GM19193 (cell line): ENCODE data around the gene PDZK1IP1.

Experiments used
- POLR2A ChIP-seq: IDR thresholded peaks from 4 replicates; pipeline ENCODE4 v1.6.1; 2011; ENCODE audit not compliant: insufficient read depth, insufficient read length; ENCODE audit errors: extremely low read depth

PDZK1IP1 gene

GRCh38 chr1:47211796-47212269 lies 22.0 kb upstream of the PDZK1IP1 start:
- TF ChIP-seq POLR2A = no peak

DNA sequence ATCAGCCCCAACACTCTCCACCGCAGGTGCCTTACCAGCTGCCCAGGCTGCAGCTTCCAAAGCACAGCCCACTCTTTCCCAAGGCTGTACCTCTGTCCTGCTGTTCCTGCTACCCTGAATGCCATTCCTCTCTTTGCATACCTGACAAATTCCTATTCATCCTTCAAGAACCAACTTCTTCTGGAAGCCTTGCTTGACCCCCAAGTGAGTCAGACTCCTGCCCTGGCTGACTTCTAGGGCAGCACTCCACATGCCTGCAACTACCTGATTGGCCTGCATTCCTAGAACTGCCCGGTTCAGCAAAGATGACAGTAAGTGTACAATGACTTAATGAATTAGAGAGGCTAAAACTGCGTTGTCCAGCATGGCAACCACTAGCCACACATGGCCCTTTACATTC lies 20.8 kb upstream of the PDZK1IP1 start:
- TF ChIP-seq POLR2A = no peak

GRCh38 chr1:47209725-47210325 lies 20.0 kb upstream of the PDZK1IP1 start:
- no peak for TF ChIP-seq POLR2A

DNA sequence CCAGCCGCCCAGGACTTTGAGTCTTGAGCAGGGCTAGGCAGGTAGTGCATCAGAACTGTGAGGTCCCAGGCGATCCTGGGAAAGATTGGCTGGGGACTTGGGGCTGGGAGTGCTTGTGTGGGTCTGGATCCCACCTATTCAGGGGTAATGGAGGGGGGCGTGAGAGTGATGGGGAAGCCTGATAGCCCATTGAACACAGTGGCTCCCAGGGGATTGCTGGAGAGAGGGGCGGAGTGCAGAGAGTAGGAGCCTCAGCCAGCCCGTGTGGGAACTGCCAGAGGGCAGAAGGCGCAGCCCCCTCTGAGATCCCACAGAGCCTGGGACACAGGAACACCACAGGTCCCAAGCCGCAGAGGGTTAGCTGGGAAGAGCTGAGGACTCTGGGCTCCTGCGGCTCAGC lies 19.3 kb upstream of the PDZK1IP1 start:
- TF ChIP-seq POLR2A = no peak

DNA sequence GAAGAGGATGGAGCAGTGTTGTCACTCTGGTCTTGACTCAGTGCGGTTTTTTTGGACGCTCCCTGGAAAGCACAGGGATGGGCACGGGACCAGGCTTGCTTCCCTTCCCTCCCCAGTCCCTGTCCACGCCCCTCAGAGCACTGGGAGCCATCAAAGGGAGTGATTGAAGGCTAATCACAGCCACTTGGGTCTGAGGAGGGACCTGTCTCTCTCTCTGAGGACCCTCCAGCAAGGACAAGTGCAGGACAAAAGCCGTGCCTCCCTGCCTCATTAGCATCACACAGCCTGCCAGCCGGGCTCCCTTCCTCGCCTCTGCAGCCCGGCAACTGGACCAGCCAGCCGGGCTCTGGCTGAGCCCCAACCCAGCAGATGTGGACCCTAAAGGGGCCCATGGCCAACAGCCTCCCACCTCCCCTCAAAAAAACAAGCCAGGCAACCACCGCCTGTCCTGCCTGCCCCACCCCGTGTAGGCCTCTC lies 18.6 kb upstream of the PDZK1IP1 start:
- TF ChIP-seq POLR2A = no peak

GRCh38 chr1:47207803-47208373 lies 18.1 kb upstream of the PDZK1IP1 start:
- no peak for TF ChIP-seq POLR2A

- no peak for TF ChIP-seq POLR2A
Measured at GRCh38 chr1:47205918-47206317, 16.1 kb upstream of the PDZK1IP1 start.

GRCh38 chr1:47201179-47201578 lies 11.3 kb upstream of the PDZK1IP1 start:
- no peak for TF ChIP-seq POLR2A

GRCh38 chr1:47198214-47198613 lies 8.4 kb upstream of the PDZK1IP1 start:
- TF ChIP-seq POLR2A = no peak

GRCh38 chr1:47196622-47197021 lies 6.8 kb upstream of the PDZK1IP1 start:
- TF ChIP-seq POLR2A = no peak

GRCh38 chr1:47194311-47194710 lies 4.5 kb upstream of the PDZK1IP1 start:
- TF ChIP-seq POLR2A = no peak

- TF ChIP-seq POLR2A = no peak
Measured at GRCh38 chr1:47192458-47193384, 2.9 kb upstream of the PDZK1IP1 start.

- TF ChIP-seq POLR2A = no peak
Measured at GRCh38 chr1:47191940-47192457, 2.2 kb upstream of the PDZK1IP1 start.

DNA sequence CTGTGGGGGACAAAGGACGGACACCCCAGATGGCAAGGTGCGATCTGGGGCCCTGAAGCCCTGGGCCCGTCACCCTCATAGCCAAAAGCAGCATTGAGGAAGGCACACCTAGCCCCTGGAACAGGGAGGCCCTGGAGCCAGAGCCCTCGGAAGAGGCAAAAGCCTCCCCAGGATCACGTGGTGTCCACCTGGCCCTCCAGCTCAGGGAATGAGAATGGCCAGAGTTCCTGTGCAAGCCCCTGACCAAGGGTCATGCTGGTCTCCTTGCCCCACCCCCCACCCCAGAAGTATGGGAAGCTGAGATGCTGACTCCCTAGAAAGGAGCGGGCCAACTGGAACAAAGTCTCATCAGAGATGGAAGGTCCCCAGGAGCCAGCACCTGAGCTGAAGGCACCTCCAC lies 1.0 kb upstream of the PDZK1IP1 start:
- no peak for TF ChIP-seq POLR2A

DNA sequence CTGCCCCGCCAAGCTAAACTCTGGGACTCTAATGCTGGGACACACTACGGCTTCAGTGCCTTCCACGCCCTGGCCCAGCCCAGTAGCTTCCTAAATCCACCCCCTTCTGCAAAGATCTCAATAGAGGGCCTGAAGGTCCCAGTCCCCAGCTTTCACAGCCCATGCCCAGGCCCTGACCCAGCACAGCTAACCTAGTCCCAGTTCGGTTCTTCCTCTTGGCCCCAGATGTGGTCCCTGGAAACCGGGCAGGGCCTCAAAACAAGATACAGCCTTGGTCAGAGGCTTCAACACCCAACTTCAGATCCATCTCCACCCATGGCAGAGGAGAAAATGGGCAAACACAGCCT lies 646 bp upstream of the PDZK1IP1 start:
- no peak for TF ChIP-seq POLR2A

GRCh38 chr1:47188791-47189785 lies 748 bp downstream of the PDZK1IP1 start:
- TF ChIP-seq POLR2A = no peak
